IMR-90 (cell line): Measurements from ENCODE around the gene BPIFA1. TPM values are rescaled to one million over a fixed set of nuclear protein-coding genes. Genes with fewer than 3 reads are reported as not detected.

Experiments
- ATAC-seq: fragments of 200-7000 bp; cut with Tn5 transposase; 2 replicates; pipeline ENCODE4 v1.9.1; 2020; ENCODE audit warnings: low read depth, mild to moderate bottlenecking, moderate library complexity
- BruUV-seq: library from RNA; stranded (reverse); fragments of 400-500 nt; replicated peaks from 2 replicates; lab custom pipeline; 2021; lab: Mats Ljungman, UMichigan
- CTCF ChIA-PET: fragments of 300-600 bp; formaldehyde crosslinking; extraction: SDS; loops from one replicate; lab custom pipeline; 2021; ENCODE audit warnings: antibody characterized with exemption; lab: Yijun Ruan, JAX
- POLR2A ChIA-PET: fragments of 300-600 bp; sonication (Branson Sonifier 250); formaldehyde crosslinking; loops from one replicate; lab custom pipeline; 2022; ENCODE audit warnings: antibody characterized with exemption; ENCODE audit not compliant: unreplicated experiment; lab: Charles Lee
- DNase-seq: peaks from one replicate; pipeline ENCODE4 v3.0.0; 2013
- H2AFZ ChIP-seq: replicated peaks from 2 replicates; pipeline ENCODE3; 2013; ENCODE audit warnings: low read length, mild to moderate bottlenecking; ENCODE audit not compliant: poor library complexity
- H2AK5ac ChIP-seq: 2 replicates; pipeline ENCODE4 v1.6.1; 2013; ENCODE audit warnings: low read depth, low read length, inconsistent platforms
- H2AK9ac ChIP-seq: replicated peaks from 2 replicates; pipeline ENCODE3; 2013; ENCODE audit warnings: mild to moderate bottlenecking, low read depth, low read length, moderate library complexity; ENCODE audit not compliant: poor library complexity
- H2BK120ac ChIP-seq: 2 replicates; pipeline ENCODE4 v1.6.1; 2013; ENCODE audit warnings: low read depth, low read length, inconsistent platforms
- H2BK15ac ChIP-seq: 3 replicates; pipeline ENCODE4 v1.6.1; 2013; ENCODE audit warnings: low read depth, low read length, inconsistent platforms
- H2BK20ac ChIP-seq: 2 replicates; pipeline ENCODE4 v1.6.1; 2013; ENCODE audit warnings: low read depth, mild to moderate bottlenecking, inconsistent platforms, low read length, moderate library complexity
- H2BK5ac ChIP-seq: 2 replicates; pipeline ENCODE4 v1.6.1; 2013; ENCODE audit warnings: mild to moderate bottlenecking, low read depth, low read length, inconsistent platforms; ENCODE audit not compliant: poor library complexity, severe bottlenecking
- H3K14ac ChIP-seq: replicated peaks from 2 replicates; pipeline ENCODE4 v1.6.1; 2013; ENCODE audit warnings: low read depth, low read length, inconsistent platforms
- H3K18ac ChIP-seq: 2 replicates; pipeline ENCODE4 v1.6.1; 2013; ENCODE audit warnings: low read depth, low read length, control low read depth
- H3K23ac ChIP-seq: 2 replicates; pipeline ENCODE4 v1.6.1; 2013; ENCODE audit warnings: low read depth, low read length, inconsistent platforms
- H3K27ac ChIP-seq: 2 replicates; pipeline ENCODE4 v1.5.1; 2013; ENCODE audit warnings: mild to moderate bottlenecking, control low read depth, low read length; ENCODE audit not compliant: insufficient read depth
- H3K27me3 ChIP-seq: 2 replicates; pipeline ENCODE4 v1.6.1; 2013; ENCODE audit warnings: low read length; ENCODE audit not compliant: control insufficient read depth, insufficient read depth
- H3K36me3 ChIP-seq: 2 replicates; pipeline ENCODE4 v1.6.1; 2013; ENCODE audit warnings: low read length, mixed read lengths; ENCODE audit not compliant: control insufficient read depth, insufficient read depth
- H3K4ac ChIP-seq: 2 replicates; pipeline ENCODE4 v1.6.1; 2013; ENCODE audit warnings: low read depth, low read length, inconsistent platforms
- H3K4me1 ChIP-seq: 2 replicates; pipeline ENCODE4 v1.6.1; 2013; ENCODE audit warnings: low read length, mixed read lengths; ENCODE audit not compliant: control insufficient read depth, insufficient read depth
- H3K4me2 ChIP-seq: 2 replicates; pipeline ENCODE4 v1.6.1; 2013; ENCODE audit warnings: low read depth, mild to moderate bottlenecking, control low read depth, low read length, moderate library complexity
- H3K4me3 ChIP-seq: 2 replicates; pipeline ENCODE4 v1.5.1; 2013; ENCODE audit warnings: low read depth, mild to moderate bottlenecking, control low read depth, low read length, moderate library complexity; ENCODE audit not compliant: insufficient read depth
- H3K56ac ChIP-seq: 2 replicates; pipeline ENCODE4 v1.6.1; 2013; ENCODE audit warnings: low read length, inconsistent platforms; ENCODE audit not compliant: insufficient read depth; ENCODE audit errors: extremely low read depth
- H3K79me1 ChIP-seq, 2 experiments: 2 replicates each; pipeline ENCODE4 v1.6.1; 2013; ENCODE audit warnings: low read length in 2 of 2, inconsistent platforms in 1 of 2, low read depth in 1 of 2
- H3K9ac ChIP-seq: 2 replicates; pipeline ENCODE4 v1.6.1; 2013; ENCODE audit warnings: low read depth, low read length, control low read depth
- H3K9me1 ChIP-seq: 2 replicates; pipeline ENCODE4 v1.6.1; 2013; ENCODE audit warnings: low read length, inconsistent platforms; ENCODE audit not compliant: insufficient read depth
- H3K9me3 ChIP-seq: 2 replicates; pipeline ENCODE4 v1.6.1; 2013; ENCODE audit warnings: low read length; ENCODE audit not compliant: control insufficient read depth, insufficient read depth
- H4K20me1 ChIP-seq: 2 replicates; pipeline ENCODE4 v1.6.1; 2013; ENCODE audit warnings: low read length, inconsistent platforms; ENCODE audit not compliant: insufficient read depth
- H4K5ac ChIP-seq: 2 replicates; pipeline ENCODE4 v1.6.1; 2013; ENCODE audit warnings: mild to moderate bottlenecking, low read depth, low read length, control low read depth
- H4K8ac ChIP-seq, 2 experiments: 2 replicates each; pipeline ENCODE4 v1.6.1; 2013; ENCODE audit warnings: low read depth in 2 of 2, low read length in 2 of 2, control low read depth in 1 of 2, inconsistent platforms in 1 of 2
- H4K91ac ChIP-seq: 2 replicates; pipeline ENCODE4 v1.6.1; 2013; ENCODE audit warnings: low read depth, low read length, inconsistent platforms; ENCODE audit not compliant: insufficient read depth
- BHLHE40 ChIP-seq: fragments of 150-350 bp; IDR thresholded peaks from 2 replicates; pipeline ENCODE4 v1.6.1; 2016; ENCODE audit warnings: mild to moderate bottlenecking, low read depth, low read length
- CTCF ChIP-seq: conservative IDR thresholded peaks from 2 replicates; pipeline ENCODE4 v1.5.1; 2012; ENCODE audit warnings: mild to moderate bottlenecking, low read depth, low read length, improper control_type of control experiment
- FOS ChIP-seq: fragments of 150-350 bp; IDR thresholded peaks from 2 replicates; pipeline ENCODE4 v1.6.1; 2016; ENCODE audit warnings: low read depth, low read length
- MAFK ChIP-seq: IDR thresholded peaks from 2 replicates; pipeline ENCODE4 v1.6.1; 2012; ENCODE audit warnings: low read depth, low read length, improper control_type of control experiment
- MAZ ChIP-seq: IDR thresholded peaks from 2 replicates; pipeline ENCODE4 v1.6.1; 2012; ENCODE audit warnings: low read depth, mild to moderate bottlenecking, low read length, improper control_type of control experiment, moderate library complexity, borderline replicate concordance
- NFE2L2 ChIP-seq: fragments of 150-350 bp; IDR thresholded peaks from 2 replicates; pipeline ENCODE4 v1.6.1; 2016; ENCODE audit warnings: low read depth, mild to moderate bottlenecking, low read length
- RCOR1 ChIP-seq: IDR thresholded peaks from 2 replicates; pipeline ENCODE4 v1.6.1; 2012; ENCODE audit warnings: mild to moderate bottlenecking, low read length, improper control_type of control experiment; ENCODE audit not compliant: insufficient replicate concordance
- RFX5 ChIP-seq: IDR thresholded peaks from 2 replicates; pipeline ENCODE4 v1.8.0; 2012; ENCODE audit warnings: low read depth, mild to moderate bottlenecking, low read length, moderate library complexity
- SMC3 ChIP-seq: fragments of 150-350 bp; IDR thresholded peaks from 2 replicates; pipeline ENCODE4 v1.6.1; 2016; ENCODE audit warnings: low read depth, mild to moderate bottlenecking, antibody characterized with exemption, low read length, moderate library complexity
- WGBS, 2 experiments: methylation state at CpG; one replicate each; pipeline versions ENCODE4 v1.1.5 to v1.1.7; 2013; ENCODE audit warnings: missing lambda C conversion rate in 2 of 2; ENCODE audit not compliant: insufficient read length in 1 of 2; ENCODE audit errors: extremely low coverage in 2 of 2; 5-methylcytosine and 5-hydroxymethylcytosine counted together
- dilution Hi-C: fragments of 300-500 bp; cut with HindIII; formaldehyde crosslinking; loops from one replicate; pipeline ENCODE4 v1.14.3; 2018; ENCODE audit warnings: low sequenced_read_pairs; ENCODE audit not compliant: unreplicated experiment
- in situ Hi-C: fragments of 300-500 bp; cut with MboI; formaldehyde crosslinking; loops from 3 replicates; pipeline ENCODE4 v1.14.3; 2019; ENCODE audit warnings: low sequenced_read_pairs, inconsistent platforms, mixed read lengths
- intact Hi-C: fragments of 100-400 bp; cut with micrococcal nuclease; formaldehyde crosslinking; loops from 2 replicates; pipeline ENCODE4 v1.10.0; 2022
- polyA plus RNA-seq, 3 experiments: library from polyadenylated mRNA; depleted of rRNA; stranded (reverse); fragments of >200 nt; gene quantifications; 2 replicates each; pipeline ENCODE4 v1.2.3, GENCODE V29; 2012; ENCODE audit warnings: low replicate concordance in 1 of 3
- total RNA-seq: library from RNA; depleted of rRNA; stranded (reverse); fragments of >200 nt; gene quantifications from 2 replicates; pipeline ENCODE4 v1.2.3, GENCODE V29; 2012

The BPIFA1 gene
- total and polyA plus RNA-seq, 2 of the 4 experiments (the other 2 are of a cell fraction) = not detected

GRCh38 chr20:33272155-33272873 is 36.5 kb downstream of the BPIFA1 start:
- Histone ChIP-seq H4K91ac (no peak overlapping the region), H2BK120ac (no peak overlapping the region), H3K4me3 (no peak overlapping the region), H2BK20ac (no peak overlapping the region), H2AFZ (no peak overlapping the region), H3K14ac (no peak overlapping the region), H3K27me3 (peaks cover 18% of the 10 kb centered on the region), H3K4me2 (no peak overlapping the region), H2BK15ac (no peak overlapping the region), H3K23ac (no peak overlapping the region), H3K18ac (no peak overlapping the region), H4K8ac (no peak overlapping the region), H3K4me1 (no peaks in the 10 kb centered on the region), H3K9me1 (no peaks in the 10 kb centered on the region), H4K5ac (no peak overlapping the region), H2AK5ac (no peak overlapping the region), H3K36me3 (no peaks in the 10 kb centered on the region), H3K56ac (no peak overlapping the region), H3K4ac (no peak overlapping the region), H3K79me1 (no peaks in the 10 kb centered on the region), H2AK9ac (no peak overlapping the region), H2BK5ac (no peak overlapping the region), H3K27ac (no peak overlapping the region), H3K9ac (no peak overlapping the region), H4K20me1 (no peaks in the 10 kb centered on the region), H3K9me3 (no peaks in the 10 kb centered on the region)
- WGBS, 2 experiments = 77% methylated on average over 7 of the region's 10 CpGs; no CpG with 5 or more reads in 1 of the 2 experiments
- CTCF ChIA-PET = no interaction called here
- ATAC-seq (no peak), DNase-seq (no peak)
- in situ Hi-C loops (no loop called here), intact Hi-C loops (no loop called here), dilution Hi-C loops (no loop called here)
- POLR2A ChIA-PET = interaction anchor here (0.5 kb wide), 1 partner anchor 172 kb away, joined by 14 read pairs; no protein-coding TSS in a partner anchor
- no peak for TF ChIP-seq RFX5
- no peak for TF ChIP-seq MAFK
- TF ChIP-seq SMC3 = no peak
- TF ChIP-seq MAZ = no peak
- no peak for TF ChIP-seq FOS
- no peak for TF ChIP-seq CTCF
- no peak for TF ChIP-seq NFE2L2
- TF ChIP-seq BHLHE40 = no peak
- TF ChIP-seq RCOR1 = no peak
- no TSS peak for BruUV-seq
